K562 (cell line): ENCODE measurements around the gene SMC5. TPM values are rescaled to one million over a fixed set of nuclear protein-coding genes. Genes with fewer than 3 reads are reported as not detected.

Experiments
- DPF2 ChIP-seq: fragments of 450-650 bp; IDR thresholded peaks from 2 replicates; pipeline ENCODE4 v1.6.1; 2016
- FOXK1 ChIP-seq: sonication (generic); formaldehyde crosslinking; IDR thresholded peaks from 2 replicates; pipeline ENCODE4 v1.8.0; 2022; ENCODE audit warnings: missing genetic modification reagents, mild to moderate bottlenecking, borderline replicate concordance
- HDAC8 ChIP-seq: fragments of 450-650 bp; IDR thresholded peaks from 2 replicates; pipeline ENCODE4 v1.6.1; 2016; ENCODE audit warnings: mild to moderate bottlenecking, missing genetic modification characterization, moderate library complexity, missing compliant biosample characterization
- NCOA6 ChIP-seq: fragments of 450-650 bp; IDR thresholded peaks from 2 replicates; pipeline ENCODE4 v1.6.1; 2017; ENCODE audit warnings: mild to moderate bottlenecking
- NRF1 ChIP-seq, 2 experiments: fragments of 450-650 bp; IDR thresholded peaks in 1 of 2; conservative IDR thresholded peaks in 1 of 2; 2 replicates each; pipeline ENCODE4 v1.6.1; 2014; ENCODE audit warnings: mild to moderate bottlenecking in 2 of 2
- POLR2AphosphoS5 ChIP-seq: IDR thresholded peaks from 2 replicates; pipeline ENCODE4 v1.6.1; 2011; ENCODE audit warnings: mild to moderate bottlenecking, low read depth, low read length, moderate library complexity; ENCODE audit not compliant: control insufficient read depth, insufficient read depth
- SIN3B ChIP-seq: fragments of 450-650 bp; IDR thresholded peaks from 2 replicates; pipeline ENCODE4 v1.6.1; 2017; ENCODE audit warnings: low read depth, mild to moderate bottlenecking, moderate library complexity
- SMAD4 ChIP-seq: fragments of 250-450 bp; sonication (Bioruptor Pico); conservative IDR thresholded peaks from 2 replicates; pipeline ENCODE4 v1.8.0; 2021; ENCODE audit warnings: inconsistent platforms, mild to moderate bottlenecking, moderate library complexity
- SNRNP70 ChIP-seq: fragments of 200-400 bp; formaldehyde crosslinking; optimal IDR thresholded peaks from 2 replicates; pipeline ENCODE3; 2017; ENCODE audit warnings: low read depth, low read length
- SOX6 ChIP-seq: fragments of 450-650 bp; IDR thresholded peaks from 2 replicates; pipeline ENCODE4 v1.6.1; 2014; ENCODE audit warnings: mild to moderate bottlenecking
- TSHZ1 ChIP-seq: fragments of 250-450 bp; sonication (Bioruptor Pico); IDR thresholded peaks from 2 replicates; pipeline ENCODE4 v1.4.0; 2020; ENCODE audit warnings: mild to moderate bottlenecking, moderate library complexity
- U2AF1 ChIP-seq: fragments of 200-400 bp; formaldehyde crosslinking; optimal IDR thresholded peaks from 2 replicates; pipeline ENCODE3; 2017; ENCODE audit warnings: mild to moderate bottlenecking, low read depth, low read length, moderate library complexity
- YY1 ChIP-seq, 3 experiments: IDR thresholded peaks; 2 replicates each; pipeline ENCODE4 v1.6.1; 2011; ENCODE audit warnings: low read length in 2 of 3, mild to moderate bottlenecking in 2 of 3, moderate library complexity in 2 of 3, borderline replicate concordance in 1 of 3, control low read depth in 1 of 3, low read depth in 1 of 3; ENCODE audit not compliant: insufficient read depth in 3 of 3, insufficient replicate concordance in 2 of 3, control insufficient read depth in 1 of 3, insufficient read length in 1 of 3; ENCODE audit errors: extremely low read depth in 1 of 3
- ZBTB11 ChIP-seq, 3 experiments: fragments of 200-800 bp in 1 of 3; fragments of 250-450 bp in 1 of 3; fragments of 450-650 bp in 1 of 3; sonication (Bioruptor Pico) in 1 of 3; sonication (Bioruptor generic) in 1 of 3; formaldehyde crosslinking in 1 of 3; IDR thresholded peaks; 2 replicates each; pipeline versions ENCODE4 v1.6.1 to v1.8.0; 2016 to 2022; ENCODE audit warnings: mild to moderate bottlenecking in 2 of 3, missing genetic modification characterization in 2 of 3, missing compliant biosample characterization in 1 of 3, moderate library complexity in 1 of 3
- ZNF146 ChIP-seq: IDR thresholded peaks from one replicate; pipeline ENCODE4 v1.6.1; 2018; ENCODE audit warnings: missing compliant biosample characterization; ENCODE audit not compliant: unreplicated experiment
- ZNF184 ChIP-seq: sonication (generic); formaldehyde crosslinking; IDR thresholded peaks from 2 replicates; pipeline ENCODE4 v1.5.0; 2020; ENCODE audit warnings: missing genetic modification reagents
- ZNF668 ChIP-seq: fragments of 250-450 bp; sonication (Bioruptor Pico); IDR thresholded peaks from 2 replicates; pipeline ENCODE4 v1.8.0; 2022; ENCODE audit warnings: mild to moderate bottlenecking, inconsistent platforms
- ZNF717 ChIP-seq: fragments of 250-450 bp; sonication (Bioruptor Pico); IDR thresholded peaks from 2 replicates; pipeline ENCODE4 v1.5.0; 2021
- polyA plus RNA-seq, 8 experiments: library from polyadenylated mRNA; depleted of rRNA in 4 of 8; stranded (reverse) in 5 of 8; unstranded in 3 of 8; fragments of >200 nt; fragmentation: Nextera tagmentation in 2 of 8; fragmentation: Illumina TruSeq in 1 of 8; extraction: Ambion mirVana in 2 of 8; extraction: Trizol in 1 of 8; gene quantifications; 2 replicates each; pipeline versions ENCODE4 v1.2.1 to v1.2.3, GENCODE V29; 2011 to 2014; ENCODE audit warnings: inconsistent platforms in 1 of 8, missing spikeins in 1 of 8
- total RNA-seq, 7 experiments: library from RNA; depleted of rRNA in 6 of 7; stranded (reverse); fragments of >200 nt in 6 of 7; fragmentation: Illumina TruSeq in 2 of 7; extraction: Trizol in 2 of 7; gene quantifications; 2 replicates each; pipeline versions ENCODE4 v1.2.1 to v1.2.3, GENCODE V29; 2011 to 2021; ENCODE audit warnings: low replicate concordance in 1 of 7

Gene SMC5
- total and polyA plus RNA-seq, 9 of the 15 experiments (the other 6 are each of a cell fraction or from before 2014, with no cell fraction given), result 3.5 to 43.2 (median 21.4) TPM

DNA sequence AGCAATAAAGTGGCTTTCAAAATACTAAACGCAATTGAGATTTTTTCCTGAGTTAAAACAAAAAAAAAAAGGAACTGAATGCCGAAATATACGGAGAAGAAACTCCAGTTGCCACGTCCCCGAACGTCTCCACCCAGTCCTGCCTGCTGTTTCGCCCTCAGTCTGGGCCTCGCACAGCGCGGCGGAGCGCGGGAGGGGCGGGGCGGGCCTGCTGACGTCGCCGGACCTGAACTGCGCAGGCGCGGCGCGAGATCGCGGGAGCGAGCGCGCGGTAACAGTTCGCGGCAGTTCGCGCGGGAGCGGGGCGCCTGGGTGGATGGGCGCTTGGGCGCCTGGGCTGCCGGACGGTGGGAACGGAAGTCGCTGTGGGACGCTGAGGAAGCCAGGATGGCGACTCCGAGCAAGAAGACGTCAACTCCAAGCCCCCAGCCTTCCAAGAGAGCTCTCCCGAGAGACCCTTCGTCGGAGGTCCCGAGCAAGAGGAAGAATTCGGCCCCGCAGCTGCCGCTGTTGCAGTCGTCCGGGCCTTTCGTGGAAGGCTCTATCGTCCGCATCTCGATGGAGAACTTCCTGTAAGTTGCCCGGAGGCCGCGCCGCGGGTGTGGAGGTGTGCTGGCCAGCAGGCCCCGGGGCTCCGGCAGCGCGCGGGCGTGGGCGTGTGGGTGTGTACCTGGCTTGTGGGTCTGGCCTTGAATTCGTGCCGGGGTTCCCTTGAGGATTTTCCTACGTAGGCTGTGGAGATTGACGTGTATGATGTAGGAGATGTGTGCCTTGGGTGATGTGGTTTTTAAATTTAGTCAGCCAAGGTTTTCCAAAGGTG is at the start of gene SMC5 (continued):
- 0 out of 2 replicates have a peak, but pooled peaks have one; percentile 25 for TF ChIP-seq SIN3B
- no peak for TF ChIP-seq ZNF184 (CRISPR knock-in tag)
- TF ChIP-seq SMAD4 (CRISPR knock-in tag), result 0 out of 2 replicates have a peak, but pooled peaks have one; percentile 55
- peak in 1 of 3 experiments; percentile 85; a peak in 3 of 6 replicates for TF ChIP-seq ZBTB11 (CRISPR knock-in tag; IDR thresholded peaks at IDR 0.05)
- peak; percentile 13; the same call in 1 of the 2 replicates for TF ChIP-seq DPF2
- peak; percentile 76 for TF ChIP-seq POLR2AphosphoS5
- TF ChIP-seq ZNF717, result no peak
- TF ChIP-seq HDAC8, result no peak
- TF ChIP-seq TSHZ1, result no peak
- no peak for TF ChIP-seq SNRNP70
- no peak for TF ChIP-seq ZNF668 (CRISPR knock-in tag)
- TF ChIP-seq NCOA6, result 0 out of 2 replicates have a peak, but pooled peaks have one; percentile 18
- TF ChIP-seq NRF1 (conservative IDR thresholded peaks at IDR 0.05 in 1 of 2, IDR thresholded peaks at IDR 0.05 in 1 of 2), result peak; percentile 93 to 94
- TF ChIP-seq U2AF1, result no peak
- 0 out of 2 replicates have a peak, but pooled peaks have one; percentile 32 for TF ChIP-seq SOX6
- peak in 2 of 3 experiments; percentile 39 to 77 for TF ChIP-seq YY1 (IDR thresholded peaks at IDR 0.05; ENCODE audit: borderline replicate concordance in 1 of 3, control insufficient read depth in 1 of 3, extremely low read depth in 1 of 3, insufficient read depth in 3 of 3, insufficient read length in 1 of 3, insufficient replicate concordance in 2 of 3, low read depth in 1 of 3, low read length in 2 of 3)
- peak; percentile 76; the same call in 1 of the 2 replicates for TF ChIP-seq FOXK1
- no peak for TF ChIP-seq ZNF146 (CRISPR knock-in tag)
